GM20000 (cell line): ENCODE results near the gene NUMBL.
"Not testable (repeated sequence)": the region's sequence is repeated elsewhere in the genome, so short reads cannot be mapped to it uniquely, and the experiment has no call there.

Experiments
- DNase-seq: peaks from one replicate; pipeline ENCODE4 v3.0.0; 2012; ENCODE audit warnings: low spot score
- TF ChIP-seq, protein P1 (sequence below): IDR thresholded peaks from 2 replicates; pipeline ENCODE4 v1.5.1; 2012; ENCODE audit warnings: mild to moderate bottlenecking, control low read depth; ENCODE audit errors: extremely low read depth, missing control alignments

NUMBL gene

GRCh38 chr19:40690050-40690692 lies at the start of gene NUMBL:
Gene NUMBL, minus strand, starts transcription at chr19:40690651. Its CDS starts 168 bp downstream, at chr19:40690483.
- TF ChIP-seq, protein P1, sequence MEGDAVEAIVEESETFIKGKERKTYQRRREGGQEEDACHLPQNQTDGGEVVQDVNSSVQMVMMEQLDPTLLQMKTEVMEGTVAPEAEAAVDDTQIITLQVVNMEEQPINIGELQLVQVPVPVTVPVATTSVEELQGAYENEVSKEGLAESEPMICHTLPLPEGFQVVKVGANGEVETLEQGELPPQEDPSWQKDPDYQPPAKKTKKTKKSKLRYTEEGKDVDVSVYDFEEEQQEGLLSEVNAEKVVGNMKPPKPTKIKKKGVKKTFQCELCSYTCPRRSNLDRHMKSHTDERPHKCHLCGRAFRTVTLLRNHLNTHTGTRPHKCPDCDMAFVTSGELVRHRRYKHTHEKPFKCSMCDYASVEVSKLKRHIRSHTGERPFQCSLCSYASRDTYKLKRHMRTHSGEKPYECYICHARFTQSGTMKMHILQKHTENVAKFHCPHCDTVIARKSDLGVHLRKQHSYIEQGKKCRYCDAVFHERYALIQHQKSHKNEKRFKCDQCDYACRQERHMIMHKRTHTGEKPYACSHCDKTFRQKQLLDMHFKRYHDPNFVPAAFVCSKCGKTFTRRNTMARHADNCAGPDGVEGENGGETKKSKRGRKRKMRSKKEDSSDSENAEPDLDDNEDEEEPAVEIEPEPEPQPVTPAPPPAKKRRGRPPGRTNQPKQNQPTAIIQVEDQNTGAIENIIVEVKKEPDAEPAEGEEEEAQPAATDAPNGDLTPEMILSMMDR, result no peak

GRCh38 chr19:40739030-40739839 lies 48.8 kb upstream of the NUMBL start:
- TF ChIP-seq, protein P1, result no peak
- DNase-seq, result no peak

More at GRCh38 chr19:40690050-40690692, at the start of gene NUMBL:
- DNase-seq, result no peak

- TF ChIP-seq, protein P1, result no peak
- DNase-seq, result no peak
Observed at GRCh38 chr19:40737102-40737644, 46.7 kb upstream of the NUMBL start.

DNA sequence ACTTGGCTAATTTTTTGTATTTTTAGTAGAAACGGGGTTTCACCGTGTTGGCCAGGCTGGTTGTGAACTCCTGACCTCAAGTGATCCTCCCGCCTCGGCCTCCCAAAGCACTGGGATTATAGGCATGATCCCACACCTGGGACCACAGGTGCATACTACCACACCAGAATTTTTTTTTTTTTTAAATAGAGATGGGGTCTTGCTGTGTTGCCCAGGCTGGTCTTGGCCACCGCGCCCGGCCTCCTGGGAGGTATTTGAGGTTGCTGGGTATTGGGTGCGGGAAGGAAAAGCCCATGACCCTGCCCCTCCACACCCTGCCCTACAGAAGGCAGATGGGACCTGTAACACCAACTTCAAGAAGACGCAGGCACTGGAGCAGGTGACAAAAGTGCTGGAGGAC lies 46.2 kb upstream of the NUMBL start:
- DNase-seq, result no peak
- TF ChIP-seq, protein P1, result no peak

GRCh38 chr19:40735013-40735771 lies 44.7 kb upstream of the NUMBL start:
- TF ChIP-seq, protein P1, result no peak
- no peak for DNase-seq

- TF ChIP-seq, protein P1, result no peak
- no peak for DNase-seq
Observed at GRCh38 chr19:40733149-40733548, 42.7 kb upstream of the NUMBL start.

DNA sequence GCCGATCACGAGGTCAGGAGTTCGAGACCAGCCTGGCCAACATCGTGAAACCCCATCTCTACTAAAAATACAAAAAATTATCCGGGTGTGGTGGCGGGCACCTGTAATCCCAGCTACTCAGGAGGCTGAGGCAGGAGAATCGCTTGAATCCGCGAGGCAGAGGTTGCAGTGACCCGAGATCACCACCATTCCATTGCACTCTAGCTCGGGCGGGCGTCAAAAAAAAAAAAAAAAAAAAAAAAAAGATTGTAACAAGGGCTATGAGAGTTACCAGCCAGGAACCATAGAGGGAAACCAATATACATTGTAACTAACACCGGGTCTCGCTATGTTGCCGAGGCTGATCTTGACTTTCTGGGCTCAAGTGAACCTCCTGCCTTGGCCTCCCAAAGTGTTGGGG lies 41.9 kb upstream of the NUMBL start:
- DNase-seq, result not testable (repeated sequence)

DNA sequence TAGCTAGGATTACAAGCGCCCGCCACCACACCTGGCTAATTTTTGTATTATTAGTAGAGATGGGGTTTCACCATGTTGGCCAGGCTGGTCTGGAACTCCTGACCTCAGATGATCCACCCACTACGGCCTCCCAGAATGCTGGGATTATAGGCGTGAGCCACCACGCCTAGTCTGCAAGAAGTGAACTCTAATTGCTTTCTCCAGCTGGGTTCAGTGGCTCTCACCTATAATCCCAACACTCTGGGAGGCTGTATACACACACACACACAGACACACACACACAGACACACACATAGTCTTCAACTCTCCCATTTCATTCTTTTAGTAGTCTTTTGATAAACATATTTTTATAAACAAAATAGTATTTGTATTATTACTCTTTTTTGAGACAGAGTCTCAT lies 39.6 kb upstream of the NUMBL start:
- not testable (repeated sequence) for DNase-seq
